Prostate gland (tissue), 1 donor: ENCODE data around the gene BMPER.

ENCODE experiments used
- POLR2A ChIP-seq: fragments of 450-650 bp; IDR thresholded peaks from one replicate; pipeline ENCODE4 v1.6.1; 2016; ENCODE audit warnings: antibody characterized with exemption, mild to moderate bottlenecking
- POLR2AphosphoS5 ChIP-seq: sonication (generic); formaldehyde crosslinking; IDR thresholded peaks from one replicate; pipeline ENCODE4 v1.6.1; 2017; ENCODE audit warnings: antibody characterized with exemption

GRCh38 chr7:34096777-34097176, 191.4 kb downstream of the BMPER start:
- TF ChIP-seq POLR2A: no peak
- TF ChIP-seq POLR2AphosphoS5: no peak
